ENCODE data around the gene CACNA2D3.

CACNA2D3 gene

GRCh38 chr3:54906763-54907162, 784.4 kb downstream of the CACNA2D3 start:
- no peak overlapping the region for H3K27ac ChIP-seq
- TF ChIP-seq CTCF (IDR thresholded peaks at IDR 0.05) (no peak), ZFX (IDR thresholded peaks at IDR 0.05; ENCODE audit: borderline replicate concordance) (no peak)

DNA sequence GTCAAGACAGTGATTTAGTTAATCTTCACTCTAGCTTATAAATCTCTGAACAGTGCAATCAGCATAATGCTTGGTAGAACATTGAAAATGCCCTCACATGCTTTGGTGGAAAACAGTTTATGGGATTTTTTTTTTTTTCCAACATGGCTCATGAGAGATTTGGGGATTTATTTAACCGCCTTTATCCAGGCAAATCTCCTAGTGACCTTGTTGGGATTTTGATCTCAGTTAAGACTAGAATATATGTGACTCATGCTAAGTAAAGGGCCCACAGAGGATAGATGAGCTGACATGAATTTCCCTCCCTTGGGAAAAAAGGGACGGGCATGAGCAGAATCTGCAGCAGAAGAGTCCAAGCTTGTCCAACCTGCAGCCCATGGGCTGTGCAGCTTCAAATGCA, 786.8 kb downstream of the CACNA2D3 start:
- H3K27ac ChIP-seq = no peak overlapping the region
- TF ChIP-seq CTCF (IDR thresholded peaks at IDR 0.05) (no peak), ZFX (IDR thresholded peaks at IDR 0.05; ENCODE audit: borderline replicate concordance) (no peak)

GRCh38 chr3:54914180-54914579, 791.8 kb downstream of the CACNA2D3 start:
- H3K27ac ChIP-seq = no peak overlapping the region
- no peak for TF ChIP-seq ZFX (IDR thresholded peaks at IDR 0.05; ENCODE audit: borderline replicate concordance)
- no peak for TF ChIP-seq CTCF (IDR thresholded peaks at IDR 0.05)

DNA sequence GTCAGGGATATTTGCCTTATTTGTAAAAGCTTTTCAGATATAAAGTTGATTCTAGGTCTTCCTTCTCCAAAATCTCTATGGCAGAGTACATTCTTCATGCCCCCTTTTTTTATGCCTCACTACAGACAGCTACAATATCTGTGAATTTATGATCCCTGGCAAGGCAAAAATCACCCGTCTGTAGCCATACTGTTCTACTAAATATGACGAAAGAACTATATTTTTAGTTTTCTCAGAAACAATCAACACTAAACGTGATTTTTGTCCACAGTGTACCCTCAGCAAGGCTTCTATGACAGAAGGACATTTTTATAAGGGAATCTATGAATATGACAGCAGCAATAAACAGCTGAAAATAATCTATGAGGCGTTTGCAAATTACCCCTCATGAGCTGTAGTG, 792.8 kb downstream of the CACNA2D3 start:
- no peak overlapping the region for H3K27ac ChIP-seq
- TF ChIP-seq ZFX (IDR thresholded peaks at IDR 0.05; ENCODE audit: borderline replicate concordance) (no peak), CTCF (IDR thresholded peaks at IDR 0.05) (no peak)

- TF ChIP-seq ZFX (IDR thresholded peaks at IDR 0.05; ENCODE audit: borderline replicate concordance) (no peak), CTCF (IDR thresholded peaks at IDR 0.05) (no peak)
- H3K27ac ChIP-seq = no peak overlapping the region
Observed at GRCh38 chr3:54915976-54916375, 793.6 kb downstream of the CACNA2D3 start.

- no peak overlapping the region for H3K27ac ChIP-seq
- TF ChIP-seq ZFX (IDR thresholded peaks at IDR 0.05; ENCODE audit: borderline replicate concordance) (no peak), CTCF (IDR thresholded peaks at IDR 0.05) (no peak)
Observed at GRCh38 chr3:54916732-54917131, 794.4 kb downstream of the CACNA2D3 start.

GRCh38 chr3:54917174-54917573, 794.8 kb downstream of the CACNA2D3 start:
- no peak overlapping the region for H3K27ac ChIP-seq
- TF ChIP-seq CTCF (IDR thresholded peaks at IDR 0.05) = no peak
- TF ChIP-seq ZFX (IDR thresholded peaks at IDR 0.05; ENCODE audit: borderline replicate concordance) = no peak
